Panc1 (cell line): Measurements from ENCODE around the gene SPECC1L.

ENCODE experiments used
- CTCF ChIP-seq: fragments of 450-650 bp; IDR thresholded peaks from 2 replicates; pipeline ENCODE4 v1.5.1; 2017; ENCODE audit warnings: mild to moderate bottlenecking
- POLR2AphosphoS5 ChIP-seq: IDR thresholded peaks from 2 replicates; pipeline ENCODE4 v1.6.1; 2012; ENCODE audit warnings: mild to moderate bottlenecking, low read depth, low read length, moderate library complexity
- REST ChIP-seq, 2 experiments: IDR thresholded peaks; 2 replicates each; pipeline ENCODE4 v1.6.1; 2011 to 2012; ENCODE audit warnings: low read depth in 2 of 2, control low read depth in 1 of 2, low read length in 1 of 2, mild to moderate bottlenecking in 1 of 2, moderate library complexity in 1 of 2; ENCODE audit not compliant: insufficient read depth in 1 of 2
- SIN3A ChIP-seq: IDR thresholded peaks from 2 replicates; pipeline ENCODE4 v1.6.1; 2012; ENCODE audit warnings: low read depth, mild to moderate bottlenecking, low read length, moderate library complexity, borderline replicate concordance; ENCODE audit not compliant: insufficient read depth
- TCF7L2 ChIP-seq: IDR thresholded peaks from 2 replicates; pipeline ENCODE4 v1.6.1; 2011; ENCODE audit warnings: mild to moderate bottlenecking, low read depth, low read length, inconsistent platforms

GRCh38 chr22:24403346-24403745 lies 132.7 kb downstream of the SPECC1L start:
- TF ChIP-seq CTCF (no peak), POLR2AphosphoS5 (no peak), SIN3A (no peak), REST (IDR thresholded peaks at IDR 0.05; ENCODE audit: insufficient read depth in 1 of 2, low read depth in 2 of 2, low read length in 1 of 2) (no peak), TCF7L2 (no peak)
